ENCODE data around the gene ITGA1.

DNA sequence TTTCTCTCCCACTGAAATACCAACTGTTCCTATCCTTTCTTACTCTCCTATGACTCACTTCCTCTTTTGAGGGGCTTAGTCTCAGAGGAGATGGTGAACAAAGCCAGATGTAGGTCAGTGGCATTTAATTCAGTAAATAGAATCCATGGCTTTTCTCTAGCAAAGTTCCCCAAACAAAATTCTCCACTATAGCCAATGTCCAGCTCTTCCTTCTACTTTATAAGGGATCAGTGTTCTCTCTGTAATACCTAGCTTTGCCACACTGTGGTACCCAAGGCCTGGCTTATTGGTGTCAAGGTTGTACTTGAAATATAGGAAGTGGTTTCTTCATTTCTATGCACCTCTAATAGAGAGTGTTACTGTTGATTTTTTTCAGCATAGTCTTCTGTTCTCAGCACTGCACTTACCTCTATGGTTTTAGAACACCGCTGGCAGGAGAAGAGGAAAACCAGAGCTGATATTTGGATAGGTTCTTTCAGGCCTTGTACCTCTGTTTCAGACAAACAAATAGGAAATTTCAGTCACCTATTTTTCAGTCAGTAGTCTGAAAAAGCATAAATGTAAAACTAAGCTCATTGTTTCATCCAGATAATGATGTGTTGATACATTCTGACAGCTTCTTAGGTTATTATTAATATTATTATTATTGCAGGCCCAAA lies 160.8 kb downstream of the ITGA1 start:
- peak; percentile 59 to 79 (median 76) for TF ChIP-seq CTCF (IDR thresholded peaks at IDR 0.05)
- TF ChIP-seq POLR2A (IDR thresholded peaks at IDR 0.05), result no peak
